Stomach (tissue), 4 donors: ENCODE measurements around the gene DPYSL4.

Source experiments
- POLR2A ChIP-seq, 4 donors: fragments of 450-650 bp; IDR thresholded peaks; one replicate each; pipeline ENCODE4 v1.6.1; 2016; ENCODE audit warnings: antibody characterized with exemption in 4 of 4, control low read depth in 2 of 4, mild to moderate bottlenecking in 1 of 4, moderate library complexity in 1 of 4
- POLR2AphosphoS5 ChIP-seq, 3 donors: sonication (generic); formaldehyde crosslinking; IDR thresholded peaks; one replicate each; pipeline ENCODE4 v1.6.1; 2016; ENCODE audit warnings: antibody characterized with exemption in 3 of 3

DNA sequence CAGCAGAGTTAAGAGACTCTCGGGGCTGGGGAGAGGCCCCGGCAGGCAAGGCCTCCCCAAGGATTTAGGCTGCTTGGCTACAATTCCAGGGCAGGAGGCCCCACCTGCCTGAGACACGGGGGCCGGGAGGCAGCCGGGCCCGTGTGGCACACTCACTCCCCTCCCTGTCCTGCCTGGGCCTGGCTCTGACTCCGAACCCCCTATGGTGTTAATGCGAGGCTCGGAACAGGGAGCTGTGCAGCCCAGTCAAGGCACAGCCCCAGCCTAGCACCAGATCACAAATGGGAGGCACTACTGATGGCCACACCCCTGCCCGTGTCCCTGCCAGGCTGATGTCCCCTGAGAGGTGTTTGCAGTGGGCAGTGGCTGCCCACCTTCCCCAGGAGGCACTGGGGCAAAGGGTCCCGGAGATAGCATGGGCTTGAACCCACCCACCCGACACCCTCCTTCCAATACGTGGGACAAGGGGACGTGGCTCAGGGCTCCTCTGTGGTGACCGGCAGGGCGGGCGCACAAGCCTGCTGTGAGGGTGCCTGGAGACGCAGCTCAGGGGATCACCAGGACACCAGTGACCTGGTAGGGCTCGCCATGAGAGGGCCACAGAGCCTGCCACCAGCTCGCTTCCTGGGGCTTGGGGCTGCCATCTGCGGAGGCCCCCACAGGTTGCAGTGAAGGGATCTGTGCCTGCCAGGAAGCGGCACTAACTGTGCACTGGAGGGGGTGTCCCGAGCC lies 37.0 kb downstream of the DPYSL4 start:
- TF ChIP-seq POLR2AphosphoS5 (IDR thresholded peaks at IDR 0.05) = no peak
- no peak for TF ChIP-seq POLR2A (IDR thresholded peaks at IDR 0.05)
